SKM-1 treated with dmso at 0.1 percent for 144 hours (cell line): Measurements from ENCODE around the gene PROSER3.
"Not testable (repeated sequence)": the region's sequence is repeated elsewhere in the genome, so short reads cannot be mapped to it uniquely, and the experiment has no call there.

ENCODE experiments used
- DNase-seq: peaks from one replicate; lab custom pipeline; 2025; ENCODE audit not compliant: unreplicated experiment; lab: John Stamatoyannopoulos, UW

Gene PROSER3

GRCh38 chr19:35789978-35790944 is 32.3 kb downstream of the PROSER3 start:
- no peak for DNase-seq

- DNase-seq = no peak
Observed at GRCh38 chr19:35790981-35791813, 33.2 kb downstream of the PROSER3 start.

GRCh38 chr19:35791814-35792279 is 33.9 kb downstream of the PROSER3 start:
- no peak for DNase-seq

- DNase-seq = no peak
Observed at GRCh38 chr19:35792312-35792711, 34.3 kb downstream of the PROSER3 start.

GRCh38 chr19:35792888-35793287 is 34.9 kb downstream of the PROSER3 start:
- DNase-seq = no peak

- no peak for DNase-seq
Observed at GRCh38 chr19:35793381-35794165, 35.6 kb downstream of the PROSER3 start.

- DNase-seq = not testable (repeated sequence)
Observed at GRCh38 chr19:35795564-35795963, 37.6 kb downstream of the PROSER3 start.

GRCh38 chr19:35796645-35797542 is 38.9 kb downstream of the PROSER3 start:
- no peak for DNase-seq

- DNase-seq = no peak
Observed at GRCh38 chr19:35797663-35798062, 39.7 kb downstream of the PROSER3 start.

GRCh38 chr19:35801828-35802227 is 43.9 kb downstream of the PROSER3 start:
- no peak for DNase-seq

- DNase-seq = no peak
Observed at GRCh38 chr19:35805526-35806102, 47.6 kb downstream of the PROSER3 start.

GRCh38 chr19:35806597-35806996 is 48.6 kb downstream of the PROSER3 start:
- DNase-seq = no peak

- DNase-seq = no peak
Observed at GRCh38 chr19:35807633-35808032, 49.7 kb downstream of the PROSER3 start.

GRCh38 chr19:35811317-35812219 is 53.6 kb downstream of the PROSER3 start:
- no peak for DNase-seq

GRCh38 chr19:35812220-35813042 is 54.5 kb downstream of the PROSER3 start, which contains the start of gene PRODH2:
TSS of gene PRODH2 (minus strand) at chr19:35812845. CDS start at chr19:35812805, 40 bp downstream.
- DNase-seq = no peak

- no peak for DNase-seq
Observed at GRCh38 chr19:35813043-35813890, 55.3 kb downstream of the PROSER3 start.

GRCh38 chr19:35816262-35816661 is 58.3 kb downstream of the PROSER3 start:
- no peak for DNase-seq
